HG03095 (cell line): ENCODE data around the gene EMP1.

Experiments
- ATAC-seq: cut with Tn5 transposase; IDR thresholded peaks from one replicate; pipeline ENCODE4 v1.9.1; 2021; ENCODE audit warnings: moderate library complexity; ENCODE audit not compliant: unreplicated experiment

EMP1 gene

GRCh38 chr12:13219320-13219719 lies 22.8 kb downstream of the EMP1 start:
- no peak for ATAC-seq

DNA sequence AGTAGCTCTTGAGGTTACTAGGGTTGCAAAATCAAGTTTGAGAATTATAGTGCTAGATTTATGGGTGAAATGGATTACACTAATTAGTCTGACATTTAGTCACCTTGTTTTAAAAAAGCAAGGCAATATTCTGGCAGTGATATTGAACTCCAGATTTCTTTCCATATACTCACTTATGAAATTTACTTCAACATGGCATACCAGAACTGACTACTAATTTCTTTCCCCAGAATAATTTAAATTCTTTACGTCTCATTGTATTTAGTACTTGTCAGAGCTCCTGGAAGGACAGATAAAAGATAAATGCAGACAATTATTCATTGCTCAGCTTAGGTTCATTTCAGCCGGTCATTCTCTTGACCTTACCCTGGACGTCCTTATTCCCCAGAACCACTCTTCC lies 24.3 kb downstream of the EMP1 start:
- no peak for ATAC-seq

DNA sequence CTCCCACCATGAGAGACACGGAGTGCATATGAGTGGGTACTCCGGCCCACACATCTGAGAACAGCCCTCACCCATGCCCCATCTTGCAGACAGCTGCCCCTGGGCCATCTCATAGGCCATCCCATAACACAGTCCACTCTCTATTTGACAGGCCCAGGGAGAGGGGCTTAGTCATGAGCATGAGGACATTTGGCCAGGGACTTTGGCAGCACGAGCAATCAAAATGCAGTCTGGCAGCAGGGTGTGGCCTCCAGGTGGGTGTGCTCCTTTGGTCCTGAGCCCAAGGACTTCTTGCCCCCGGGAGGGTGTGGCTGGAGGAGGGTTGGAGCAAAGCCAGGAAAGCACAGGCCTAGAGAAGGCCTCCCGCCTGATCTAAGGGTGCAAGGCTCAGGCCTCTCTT lies 25.6 kb downstream of the EMP1 start:
- ATAC-seq = no peak

GRCh38 chr12:13223179-13223804 lies 26.8 kb downstream of the EMP1 start:
- no peak for ATAC-seq

DNA sequence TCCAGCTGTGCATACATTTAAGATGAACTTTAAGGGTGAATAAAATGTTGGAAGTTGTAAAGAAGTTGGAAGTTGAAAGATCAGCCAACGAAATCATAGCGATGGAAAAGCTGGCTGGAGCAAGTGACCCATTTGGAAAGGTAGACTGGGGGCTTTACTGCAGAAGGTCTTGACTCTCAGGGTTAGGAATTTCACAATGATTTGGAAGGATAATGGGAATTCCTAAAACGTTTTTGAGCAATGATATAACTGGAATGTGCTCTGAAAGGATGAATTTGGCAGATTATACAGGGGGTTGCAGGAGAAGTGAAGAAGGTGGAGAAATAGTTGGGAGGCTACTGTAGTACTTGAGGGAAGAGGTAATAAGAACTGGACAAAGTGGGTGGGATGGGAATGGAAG lies 27.4 kb downstream of the EMP1 start:
- no peak for ATAC-seq

GRCh38 chr12:13227191-13227590 lies 30.7 kb downstream of the EMP1 start:
- ATAC-seq = no peak

GRCh38 chr12:13228579-13228978 lies 32.1 kb downstream of the EMP1 start:
- ATAC-seq = no peak

GRCh38 chr12:13229504-13229903 lies 33.0 kb downstream of the EMP1 start:
- no peak for ATAC-seq

GRCh38 chr12:13230500-13230899 lies 34.0 kb downstream of the EMP1 start:
- no peak for ATAC-seq

DNA sequence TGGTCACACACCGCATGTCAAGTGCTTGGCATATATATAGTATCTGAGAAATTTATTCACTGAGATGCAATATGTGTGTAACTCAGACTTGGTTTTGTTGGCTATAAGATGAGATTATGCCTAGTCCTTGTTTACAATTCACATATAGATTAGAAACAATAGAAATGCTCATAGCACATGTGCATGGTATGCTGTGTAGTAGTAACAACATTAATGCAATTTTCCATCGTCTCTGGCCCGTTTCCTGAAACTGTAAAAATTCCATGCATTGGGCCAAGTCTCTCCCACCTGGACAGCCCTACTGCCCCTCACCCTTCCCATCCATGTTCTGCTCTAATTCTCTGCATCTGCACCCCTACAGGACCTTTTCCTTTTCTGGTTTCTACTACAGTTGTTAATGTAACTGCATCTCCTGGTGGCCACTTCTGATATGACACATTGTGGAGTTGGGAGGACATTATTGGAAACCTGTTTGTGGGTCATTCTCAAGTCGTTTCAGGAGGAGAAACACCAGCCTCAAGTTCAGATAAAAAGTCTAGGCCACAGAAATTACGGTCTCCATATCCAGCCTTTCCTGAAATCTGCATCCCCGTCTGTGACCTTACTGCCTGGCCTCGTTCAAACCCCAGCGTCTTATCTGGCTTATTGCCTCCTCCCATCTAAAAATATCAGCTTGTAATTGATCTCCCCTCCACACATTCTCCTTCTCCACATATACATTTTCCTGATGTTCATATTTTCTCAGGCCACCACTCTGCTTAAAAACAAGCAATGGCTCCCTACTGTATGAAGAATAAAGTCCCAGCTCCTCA lies 37.5 kb downstream of the EMP1 start:
- ATAC-seq = no peak

DNA sequence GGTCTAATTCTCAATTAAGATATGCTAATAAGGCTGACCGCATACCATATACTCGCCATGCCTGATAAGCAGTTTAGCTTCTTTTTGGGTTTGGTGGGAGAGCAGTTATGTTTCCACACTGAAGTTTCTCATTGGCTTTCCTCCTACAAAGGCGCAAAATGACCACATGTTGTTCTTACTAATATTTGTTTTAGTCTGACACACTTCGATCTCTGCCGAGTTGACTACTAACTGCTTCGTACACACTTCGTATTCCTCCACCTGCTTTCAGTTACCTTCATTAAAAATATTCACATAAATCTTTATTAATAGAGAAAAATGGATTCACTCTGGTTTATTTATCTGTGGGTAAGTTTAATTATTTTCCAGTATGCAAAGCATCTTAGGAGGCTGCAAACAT lies 41.7 kb downstream of the EMP1 start:
- no peak for ATAC-seq

- ATAC-seq = no peak
Observed at GRCh38 chr12:13241833-13242488, 45.4 kb downstream of the EMP1 start.

- no peak for ATAC-seq
Observed at GRCh38 chr12:13242936-13243335, 46.4 kb downstream of the EMP1 start.

DNA sequence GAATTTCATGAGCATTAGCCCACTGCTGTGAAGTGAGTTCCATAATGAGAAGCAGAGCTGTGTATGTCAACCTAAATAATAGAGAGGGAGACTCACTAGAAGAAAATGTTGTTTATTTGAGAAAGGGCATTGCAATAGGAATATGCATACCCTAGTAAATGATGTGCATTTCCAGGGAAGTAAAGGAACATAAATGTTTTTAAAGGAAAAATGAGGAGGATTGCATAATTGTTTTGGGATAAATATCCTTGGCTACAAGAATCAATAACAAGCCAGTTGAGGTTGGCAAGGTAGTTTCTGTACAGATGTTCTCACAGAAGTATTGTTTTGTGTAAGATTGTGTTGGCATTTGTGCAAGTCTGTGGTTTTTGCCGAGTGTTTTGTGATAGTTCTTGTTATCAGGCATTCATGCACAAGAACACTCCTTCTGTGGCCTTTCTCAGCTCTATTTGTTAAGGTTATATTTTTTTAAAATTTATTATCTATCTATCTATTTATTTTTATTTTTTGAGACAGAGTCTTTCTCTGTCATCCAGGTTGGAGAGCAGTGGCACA lies 47.1 kb downstream of the EMP1 start:
- no peak for ATAC-seq

DNA sequence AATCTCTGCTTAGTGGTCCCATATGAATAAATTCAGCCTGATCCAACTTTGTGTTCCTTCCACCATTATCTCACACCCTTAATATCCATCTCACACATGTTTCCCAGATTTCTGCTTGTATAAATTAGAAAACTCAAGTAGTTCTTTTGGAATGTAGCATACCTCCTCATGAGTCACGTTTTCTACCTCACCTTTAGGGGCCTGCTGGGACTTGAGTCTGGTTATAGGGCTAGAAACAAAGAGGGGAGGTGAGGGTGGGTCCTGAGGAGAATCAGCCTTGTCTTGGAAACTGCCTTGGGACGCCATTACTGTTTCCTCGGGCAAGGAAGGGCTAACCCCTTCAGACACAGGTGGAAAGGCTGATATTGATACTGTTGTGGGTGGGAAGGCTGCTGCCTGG lies 51.1 kb downstream of the EMP1 start:
- ATAC-seq = no peak

GRCh38 chr12:13248964-13249363 lies 52.4 kb downstream of the EMP1 start:
- ATAC-seq = no peak

DNA sequence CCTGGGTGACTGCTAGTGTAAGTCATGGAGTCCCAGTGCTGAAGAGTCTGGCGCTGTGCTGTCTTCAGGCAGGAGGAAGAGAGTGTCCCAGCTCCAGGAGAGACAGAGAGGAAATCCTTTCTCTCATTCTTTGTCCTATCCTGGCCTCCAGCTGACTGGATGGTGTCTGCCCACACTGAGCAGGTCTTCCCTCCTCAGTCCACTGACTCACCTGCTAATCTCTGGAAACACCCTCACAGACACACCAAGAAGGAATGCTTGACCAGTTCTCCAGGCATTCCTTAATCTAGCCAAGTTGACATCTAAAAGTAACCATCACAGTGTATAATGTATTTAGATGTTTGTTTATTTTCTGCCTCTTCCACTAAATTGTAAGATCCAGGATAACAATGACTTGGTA lies 53.9 kb downstream of the EMP1 start:
- no peak for ATAC-seq

DNA sequence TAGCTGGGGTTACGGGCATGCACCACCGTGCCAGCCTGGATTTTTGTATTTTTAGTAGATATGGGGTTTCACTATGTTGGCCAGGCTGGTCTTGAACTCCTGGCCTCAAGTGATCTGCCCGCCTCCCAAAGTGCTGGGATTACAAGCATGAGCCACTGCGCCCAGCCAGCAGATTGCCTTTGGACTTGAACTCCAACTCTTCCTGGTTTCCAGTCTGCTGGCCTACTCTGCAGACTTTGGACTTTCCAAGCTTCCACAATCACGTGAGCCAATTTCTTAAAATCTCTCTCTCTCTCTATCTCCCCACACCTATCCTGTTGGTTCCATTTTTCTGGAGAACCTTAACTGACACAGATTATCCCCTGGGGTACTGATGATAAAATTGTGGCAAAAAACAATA lies 55.0 kb downstream of the EMP1 start:
- no peak for ATAC-seq

DNA sequence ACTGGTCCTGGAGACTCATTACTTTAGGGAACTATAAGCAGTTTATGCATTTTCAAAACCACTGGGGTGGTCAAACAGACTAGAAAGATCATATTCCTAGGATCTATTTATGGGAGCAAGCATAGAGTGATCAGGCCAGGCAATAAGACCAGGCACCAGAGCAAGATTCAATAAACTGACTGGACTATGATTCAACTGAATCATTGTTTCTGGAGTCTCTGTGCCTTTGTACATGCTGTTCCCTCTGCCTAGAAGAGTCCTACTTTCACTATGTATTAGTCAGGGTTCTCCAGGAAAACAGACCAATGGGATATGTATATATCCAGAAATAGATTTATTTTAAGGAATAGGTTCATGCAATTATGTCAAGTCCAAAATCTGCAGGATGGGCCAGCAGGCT lies 55.5 kb downstream of the EMP1 start:
- ATAC-seq = no peak

DNA sequence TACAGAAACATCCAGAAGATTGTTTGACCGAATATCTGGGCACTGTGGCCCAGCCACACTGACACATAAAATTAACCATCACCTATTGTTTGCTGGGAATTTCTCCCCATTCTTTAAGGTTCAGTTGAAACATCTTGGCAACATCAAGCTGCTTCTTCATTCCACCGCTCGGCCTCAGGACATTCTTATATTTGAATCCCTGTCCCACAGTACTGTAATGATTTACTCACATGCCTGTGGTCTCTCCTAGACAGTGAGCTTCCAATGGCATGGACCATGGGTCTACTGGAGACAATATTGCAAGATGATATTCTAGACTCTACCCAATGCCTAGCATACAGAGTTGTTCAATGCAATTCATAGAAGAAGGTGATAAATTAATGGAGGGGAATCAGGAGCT lies 56.1 kb downstream of the EMP1 start:
- no peak for ATAC-seq

DNA sequence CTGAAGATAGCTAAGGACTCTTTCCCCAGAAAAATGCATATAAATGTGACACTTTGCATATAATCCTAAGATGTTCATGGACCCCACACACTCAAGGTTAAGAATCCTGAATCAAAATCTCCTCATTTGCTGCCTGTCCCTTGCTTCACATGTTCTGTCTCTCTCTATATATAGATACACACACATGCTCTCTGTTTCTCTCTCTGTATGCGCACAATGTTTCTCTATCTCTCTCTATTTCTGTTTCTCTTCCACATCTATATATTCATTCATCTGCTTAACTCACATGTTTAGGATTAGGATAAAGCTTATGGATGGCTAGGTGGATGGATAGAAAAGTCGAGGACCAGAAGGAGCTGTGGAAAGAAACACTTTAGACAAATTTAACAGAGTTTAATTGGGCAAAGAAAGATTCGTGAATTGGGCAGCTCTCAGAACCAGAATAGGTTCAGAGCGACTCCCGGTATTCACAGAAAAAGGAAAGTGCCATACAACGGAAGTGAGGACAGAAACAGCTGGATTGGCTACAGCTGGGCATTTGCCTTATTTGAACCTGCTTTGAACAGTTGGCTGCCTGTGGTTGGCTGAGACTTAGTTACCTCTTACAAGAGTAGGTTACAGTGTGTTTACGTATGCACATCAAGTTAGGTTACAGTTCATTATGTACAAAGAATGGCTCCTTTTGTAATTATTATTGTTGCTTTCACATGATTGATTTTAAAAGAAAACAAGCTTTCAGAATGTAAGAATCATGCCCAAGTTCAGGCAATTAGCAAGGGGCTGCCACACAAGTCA lies 57.6 kb downstream of the EMP1 start:
- no peak for ATAC-seq
